ENCODE data around the gene NRM. TPM values are rescaled to one million over a fixed set of nuclear protein-coding genes. Genes with fewer than 3 reads are reported as not detected.

NRM gene
- total RNA-seq, 2 donors from 2014 or later: 2.2 to 4.2 TPM

GRCh38 chr6:30730601-30731435, 40.0 kb upstream of the NRM start:
- H3K4me1 ChIP-seq: peaks cover 0 to 13% of the 10 kb centered on the region in 2 donors
- no peak overlapping the region for H3K4me3 ChIP-seq
- H3K9me3 ChIP-seq: no peaks in the 10 kb centered on the region
- TF ChIP-seq, protein P1, sequence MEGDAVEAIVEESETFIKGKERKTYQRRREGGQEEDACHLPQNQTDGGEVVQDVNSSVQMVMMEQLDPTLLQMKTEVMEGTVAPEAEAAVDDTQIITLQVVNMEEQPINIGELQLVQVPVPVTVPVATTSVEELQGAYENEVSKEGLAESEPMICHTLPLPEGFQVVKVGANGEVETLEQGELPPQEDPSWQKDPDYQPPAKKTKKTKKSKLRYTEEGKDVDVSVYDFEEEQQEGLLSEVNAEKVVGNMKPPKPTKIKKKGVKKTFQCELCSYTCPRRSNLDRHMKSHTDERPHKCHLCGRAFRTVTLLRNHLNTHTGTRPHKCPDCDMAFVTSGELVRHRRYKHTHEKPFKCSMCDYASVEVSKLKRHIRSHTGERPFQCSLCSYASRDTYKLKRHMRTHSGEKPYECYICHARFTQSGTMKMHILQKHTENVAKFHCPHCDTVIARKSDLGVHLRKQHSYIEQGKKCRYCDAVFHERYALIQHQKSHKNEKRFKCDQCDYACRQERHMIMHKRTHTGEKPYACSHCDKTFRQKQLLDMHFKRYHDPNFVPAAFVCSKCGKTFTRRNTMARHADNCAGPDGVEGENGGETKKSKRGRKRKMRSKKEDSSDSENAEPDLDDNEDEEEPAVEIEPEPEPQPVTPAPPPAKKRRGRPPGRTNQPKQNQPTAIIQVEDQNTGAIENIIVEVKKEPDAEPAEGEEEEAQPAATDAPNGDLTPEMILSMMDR (IDR thresholded peaks at IDR 0.05): peak; percentile 63 to 73
- H3K36me3 ChIP-seq: peaks cover 94% of the 10 kb centered on the region
- no peaks in the 10 kb centered on the region for H3K27me3 ChIP-seq
- DNase-seq (ENCODE audit: low spot score): no peak
- peak overlapping the region in 1 of 2 donors; percentile 18 for H3K27ac ChIP-seq

GRCh38 chr6:30727920-30728553, 37.3 kb upstream of the NRM start:
- Histone ChIP-seq H3K27me3 (no peaks in the 10 kb centered on the region), H3K4me1 (peaks cover 0 to 36% of the 10 kb centered on the region in 2 donors), H3K36me3 (peaks cover 95% of the 10 kb centered on the region), H3K27ac (no peak overlapping the region), H3K4me3 (no peak overlapping the region), H3K9me3 (no peaks in the 10 kb centered on the region)
- no peak for DNase-seq (ENCODE audit: low spot score)
- TF ChIP-seq, protein P1 (IDR thresholded peaks at IDR 0.05): no peak

DNA sequence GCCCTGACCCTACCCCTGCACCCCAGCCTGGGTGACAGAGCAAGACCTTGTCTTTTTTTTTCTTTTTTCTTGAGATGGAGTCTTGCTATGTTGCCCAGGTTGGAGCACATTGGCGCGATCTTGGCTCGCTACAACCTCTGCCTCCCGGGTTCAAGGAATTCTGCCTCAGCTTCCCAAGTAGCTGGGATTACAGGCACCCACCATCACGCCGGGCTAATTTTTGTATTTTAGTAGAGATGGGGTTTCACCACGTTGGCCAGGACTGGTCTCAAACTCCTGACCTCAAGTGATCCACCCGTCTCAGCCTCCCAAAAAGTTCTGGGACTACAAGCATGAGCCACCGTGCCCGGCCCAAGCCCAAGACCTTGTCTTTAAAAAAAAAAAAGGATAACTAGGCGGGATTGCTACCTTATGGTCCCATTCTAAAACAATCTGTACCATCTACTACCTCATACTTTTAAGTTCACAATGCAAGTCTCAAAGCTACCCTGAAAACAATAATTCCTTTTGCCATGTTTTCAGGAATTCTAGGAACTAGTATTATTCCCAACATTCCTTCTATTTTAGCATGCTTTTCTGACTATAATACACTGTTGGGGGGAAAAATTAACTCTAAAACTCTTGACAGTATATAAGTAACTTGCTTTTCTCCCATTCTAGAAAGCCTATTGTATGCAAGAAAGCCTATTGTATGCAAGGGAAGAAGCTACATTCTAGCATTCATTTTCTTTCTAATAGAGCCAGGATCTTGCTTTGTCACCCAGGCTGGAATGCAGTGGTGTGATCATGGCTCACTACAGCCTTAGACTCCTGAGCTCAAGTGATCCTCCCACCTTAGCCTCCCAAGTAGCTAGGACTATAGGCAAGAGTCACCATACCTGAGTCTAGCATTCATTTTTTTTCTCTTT, 36.0 kb upstream of the NRM start:
- H3K27ac ChIP-seq: no peak overlapping the region
- H3K27me3 ChIP-seq: no peaks in the 10 kb centered on the region

DNA sequence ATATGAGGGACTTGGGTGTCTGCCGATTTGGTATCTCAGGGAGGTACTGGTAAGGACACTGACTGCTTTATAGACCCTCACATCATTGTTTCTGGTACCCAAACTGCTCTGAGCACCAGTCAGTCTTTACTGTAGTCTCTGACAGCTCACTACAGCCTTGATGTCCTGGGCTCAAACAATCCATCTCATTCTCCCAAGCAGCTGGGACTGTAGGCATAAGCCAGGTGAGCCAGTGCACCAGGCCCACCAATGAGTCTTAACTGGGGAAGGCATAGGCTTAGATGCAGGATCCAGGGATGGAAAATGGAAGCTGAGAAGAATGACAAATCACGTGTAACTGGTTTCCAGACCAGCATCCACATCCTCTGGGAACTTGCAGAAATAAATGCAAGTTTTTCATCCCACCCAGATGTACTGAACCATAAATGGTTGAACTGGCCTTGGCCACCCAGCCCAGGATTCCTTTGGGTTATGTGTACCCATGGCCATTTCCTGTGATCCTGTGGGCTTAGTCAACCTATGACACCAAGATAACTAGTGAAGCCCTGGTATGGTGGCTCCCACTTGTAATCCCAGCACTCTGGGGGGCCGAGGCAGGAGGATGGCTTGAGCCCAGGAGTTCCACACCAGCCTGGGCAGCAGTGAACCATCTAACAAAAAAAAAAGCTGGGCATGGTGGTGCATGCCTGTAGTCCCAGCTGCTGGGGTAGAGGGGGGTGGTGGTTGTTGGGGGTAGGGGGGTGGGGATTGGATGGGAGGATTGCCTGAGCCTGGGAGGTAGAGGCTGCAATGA, 35.1 kb upstream of the NRM start:
- Histone ChIP-seq H3K4me3 (no peak overlapping the region), H3K27me3 (no peaks in the 10 kb centered on the region), H3K36me3 (peaks cover 86% of the 10 kb centered on the region), H3K27ac (no peak overlapping the region), H3K9me3 (no peaks in the 10 kb centered on the region), H3K4me1 (peaks cover 0 to 49% of the 10 kb centered on the region in 2 donors)
- TF ChIP-seq, protein P1 (IDR thresholded peaks at IDR 0.05): no peak
- DNase-seq (ENCODE audit: low spot score): no peak

More for the DNA sequence above, 36.0 kb upstream of the NRM start:
- no peak for DNase-seq (ENCODE audit: low spot score)
- no peaks in the 10 kb centered on the region for H3K9me3 ChIP-seq
- TF ChIP-seq, protein P1 (IDR thresholded peaks at IDR 0.05): no peak
- H3K4me1 ChIP-seq: peaks cover 0 to 49% of the 10 kb centered on the region in 2 donors
- peaks cover 92% of the 10 kb centered on the region for H3K36me3 ChIP-seq
- no peak overlapping the region for H3K4me3 ChIP-seq
